ENCODE data around the gene POLR3B.

POLR3B gene

GRCh38 chr12:106321139-106321850, 36.3 kb upstream of the POLR3B start:
- Histone ChIP-seq H3K4me3 (IDR thresholded peaks at IDR 0.05; ENCODE audit: insufficient read depth, low read depth, low read length) (no peak overlapping the region), H4K20me1 (ENCODE audit: insufficient read depth) (no peaks in the 10 kb centered on the region), H3K9ac (no peak overlapping the region), H3K36me3 (ENCODE audit: insufficient read depth) (no peaks in the 10 kb centered on the region), H3K79me2 (ENCODE audit: insufficient read depth, low read depth) (no peaks in the 10 kb centered on the region), H3K4me2 (no peak overlapping the region), H3K4me1 (ENCODE audit: low read depth, poor library complexity, severe bottlenecking) (no peaks in the 10 kb centered on the region), H3K27me3 (ENCODE audit: insufficient read depth, low read depth) (no peaks in the 10 kb centered on the region), H2AFZ (ENCODE audit: low read depth) (no peak overlapping the region), H3K27ac (no peak overlapping the region)
- no peak for TF ChIP-seq CTCF (conservative IDR thresholded peaks at IDR 0.05; ENCODE audit: low read depth, low read length)

GRCh38 chr12:106323537-106323936, 34.0 kb upstream of the POLR3B start:
- Histone ChIP-seq H3K4me3 (IDR thresholded peaks at IDR 0.05; ENCODE audit: insufficient read depth, low read depth, low read length) (no peak overlapping the region), H3K79me2 (ENCODE audit: insufficient read depth, low read depth) (no peaks in the 10 kb centered on the region), H2AFZ (ENCODE audit: low read depth) (no peak overlapping the region)

DNA sequence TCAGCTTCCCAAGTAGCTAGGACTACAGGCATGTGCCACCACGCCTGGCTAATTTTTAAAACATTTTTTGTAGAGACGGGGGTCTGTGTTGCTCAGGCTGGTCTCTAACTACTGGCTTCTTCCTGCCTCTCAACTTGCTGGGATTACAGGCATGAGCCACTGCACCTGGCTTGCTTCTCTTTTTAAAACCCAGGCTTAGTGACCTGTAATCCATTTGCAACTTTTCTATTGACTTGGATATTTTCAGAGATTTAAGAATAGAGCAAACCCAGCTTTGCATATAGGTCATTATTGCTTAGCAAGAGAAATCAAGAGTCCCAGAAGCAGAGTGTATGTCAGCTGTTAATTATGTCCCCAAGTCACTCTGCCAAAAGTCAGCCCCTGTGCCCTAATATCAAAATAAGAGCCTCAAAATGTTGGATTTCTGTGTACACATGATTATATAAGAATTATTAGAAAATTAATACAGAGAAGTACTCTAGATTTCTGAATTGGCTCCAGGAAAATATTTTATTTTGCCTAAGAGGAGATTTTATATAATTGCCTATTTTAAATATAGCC, 30.2 kb upstream of the POLR3B start:
- no peaks in the 10 kb centered on the region for H3K36me3 ChIP-seq (ENCODE audit: insufficient read depth)
- H2AFZ ChIP-seq (ENCODE audit: low read depth) = no peak overlapping the region
- H3K27ac ChIP-seq = no peak overlapping the region
- H3K4me1 ChIP-seq (ENCODE audit: low read depth, poor library complexity, severe bottlenecking) = no peaks in the 10 kb centered on the region
- TF ChIP-seq CTCF (conservative IDR thresholded peaks at IDR 0.05; ENCODE audit: low read depth, low read length) = no peak
- H3K79me2 ChIP-seq (ENCODE audit: insufficient read depth, low read depth) = no peaks in the 10 kb centered on the region
- no peaks in the 10 kb centered on the region for H4K20me1 ChIP-seq (ENCODE audit: insufficient read depth)
- H3K27me3 ChIP-seq (ENCODE audit: insufficient read depth, low read depth) = no peaks in the 10 kb centered on the region
- H3K4me2 ChIP-seq = no peak overlapping the region
- no peak overlapping the region for H3K4me3 ChIP-seq (IDR thresholded peaks at IDR 0.05; ENCODE audit: insufficient read depth, low read depth, low read length)
- H3K9ac ChIP-seq = no peak overlapping the region

More at GRCh38 chr12:106323537-106323936, 34.0 kb upstream of the POLR3B start:
- no peak for TF ChIP-seq CTCF (conservative IDR thresholded peaks at IDR 0.05; ENCODE audit: low read depth, low read length)
- Histone ChIP-seq H3K4me1 (ENCODE audit: low read depth, poor library complexity, severe bottlenecking) (no peaks in the 10 kb centered on the region), H3K27ac (no peak overlapping the region), H3K4me2 (no peak overlapping the region), H3K27me3 (ENCODE audit: insufficient read depth, low read depth) (no peaks in the 10 kb centered on the region), H4K20me1 (ENCODE audit: insufficient read depth) (no peaks in the 10 kb centered on the region), H3K36me3 (ENCODE audit: insufficient read depth) (no peaks in the 10 kb centered on the region), H3K9ac (no peak overlapping the region)

GRCh38 chr12:106328735-106329134, 28.8 kb upstream of the POLR3B start:
- H2AFZ ChIP-seq (ENCODE audit: low read depth) = no peak overlapping the region
- no peak overlapping the region for H3K9ac ChIP-seq
- H3K27me3 ChIP-seq (ENCODE audit: insufficient read depth, low read depth) = no peaks in the 10 kb centered on the region
- no peaks in the 10 kb centered on the region for H3K79me2 ChIP-seq (ENCODE audit: insufficient read depth, low read depth)
- no peaks in the 10 kb centered on the region for H3K4me1 ChIP-seq (ENCODE audit: low read depth, poor library complexity, severe bottlenecking)
- H4K20me1 ChIP-seq (ENCODE audit: insufficient read depth) = no peaks in the 10 kb centered on the region
- TF ChIP-seq CTCF (conservative IDR thresholded peaks at IDR 0.05; ENCODE audit: low read depth, low read length) = no peak
- H3K36me3 ChIP-seq (ENCODE audit: insufficient read depth) = no peaks in the 10 kb centered on the region
- no peak overlapping the region for H3K4me3 ChIP-seq (IDR thresholded peaks at IDR 0.05; ENCODE audit: insufficient read depth, low read depth, low read length)
- no peak overlapping the region for H3K4me2 ChIP-seq
- H3K27ac ChIP-seq = no peak overlapping the region
